Adipocyte (in vitro differentiated cells): Measurements from ENCODE around the gene KCNJ1.

Source experiments
- DNase-seq: peaks from one replicate; pipeline ENCODE4 v3.0.0-alpha.2; 2015; ENCODE audit warnings: low read depth
- H3K27me3 ChIP-seq: replicated peaks from 2 replicates; pipeline ENCODE4 v1.7.0; 2013; ENCODE audit warnings: mild to moderate bottlenecking, low read length, moderate library complexity; ENCODE audit not compliant: control insufficient read depth, insufficient read depth
- H3K36me3 ChIP-seq: 2 replicates; pipeline ENCODE4 v1.7.0; 2013; ENCODE audit warnings: low read length, mild to moderate bottlenecking, moderate library complexity; ENCODE audit not compliant: control insufficient read depth, insufficient read depth, severe bottlenecking
- H3K4me1 ChIP-seq: 2 replicates; pipeline ENCODE4 v1.7.0; 2013; ENCODE audit warnings: mild to moderate bottlenecking, low read length, moderate library complexity; ENCODE audit not compliant: control insufficient read depth, insufficient read depth
- H3K4me3 ChIP-seq: 2 replicates; pipeline ENCODE4 v1.7.0; 2013; ENCODE audit warnings: mild to moderate bottlenecking, low read length, moderate library complexity
- H3K9ac ChIP-seq: 2 replicates; pipeline ENCODE4 v1.7.0; 2013; ENCODE audit warnings: mild to moderate bottlenecking, low read length, moderate library complexity
- H3K9me3 ChIP-seq: 2 replicates; pipeline ENCODE4 v1.7.0; 2013; ENCODE audit warnings: mild to moderate bottlenecking, low read length, moderate library complexity; ENCODE audit not compliant: control insufficient read depth

Gene KCNJ1

GRCh38 chr11:128878455-128878854, 11.4 kb upstream of the KCNJ1 start:
- Histone ChIP-seq H3K9me3 (no peaks in the 10 kb centered on the region), H3K9ac (no peak overlapping the region), H3K4me3 (no peak overlapping the region), H3K27me3 (peaks cover 58% of the 10 kb centered on the region), H3K4me1 (no peaks in the 10 kb centered on the region), H3K36me3 (no peaks in the 10 kb centered on the region)
- no peak for DNase-seq

- H3K9ac ChIP-seq, result no peak overlapping the region
- no peaks in the 10 kb centered on the region for H3K4me1 ChIP-seq
- no peak for DNase-seq
- no peaks in the 10 kb centered on the region for H3K9me3 ChIP-seq
- no peak overlapping the region for H3K4me3 ChIP-seq
- H3K36me3 ChIP-seq, result no peaks in the 10 kb centered on the region
- H3K27me3 ChIP-seq, result peaks cover 53% of the 10 kb centered on the region
Measured at GRCh38 chr11:128877726-128878125, 10.6 kb upstream of the KCNJ1 start.

GRCh38 chr11:128876133-128876650, 9.1 kb upstream of the KCNJ1 start:
- Histone ChIP-seq H3K4me3 (no peak overlapping the region), H3K27me3 (peaks cover 40% of the 10 kb centered on the region), H3K4me1 (no peaks in the 10 kb centered on the region), H3K9me3 (no peaks in the 10 kb centered on the region), H3K36me3 (no peaks in the 10 kb centered on the region), H3K9ac (no peak overlapping the region)
- no peak for DNase-seq

GRCh38 chr11:128874427-128874826, 7.3 kb upstream of the KCNJ1 start:
- Histone ChIP-seq H3K4me3 (no peak overlapping the region), H3K4me1 (no peaks in the 10 kb centered on the region), H3K27me3 (peaks cover 45% of the 10 kb centered on the region), H3K9me3 (no peaks in the 10 kb centered on the region), H3K36me3 (no peaks in the 10 kb centered on the region), H3K9ac (no peak overlapping the region)
- DNase-seq, result no peak

- no peak for DNase-seq
- no peaks in the 10 kb centered on the region for H3K36me3 ChIP-seq
- no peaks in the 10 kb centered on the region for H3K4me1 ChIP-seq
- no peak overlapping the region for H3K4me3 ChIP-seq
- H3K9ac ChIP-seq, result no peak overlapping the region
- H3K9me3 ChIP-seq, result no peaks in the 10 kb centered on the region
- H3K27me3 ChIP-seq, result peaks cover 29% of the 10 kb centered on the region
Measured at GRCh38 chr11:128872594-128872993, 5.5 kb upstream of the KCNJ1 start.

- Histone ChIP-seq H3K4me1 (no peaks in the 10 kb centered on the region), H3K9ac (no peak overlapping the region), H3K9me3 (no peaks in the 10 kb centered on the region), H3K4me3 (no peak overlapping the region), H3K27me3 (peaks cover 28% of the 10 kb centered on the region), H3K36me3 (no peaks in the 10 kb centered on the region)
- no peak for DNase-seq
Measured at GRCh38 chr11:128872094-128872493, 5.0 kb upstream of the KCNJ1 start.

GRCh38 chr11:128871168-128871610, 4.1 kb upstream of the KCNJ1 start:
- H3K36me3 ChIP-seq, result no peaks in the 10 kb centered on the region
- peaks cover 21% of the 10 kb centered on the region for H3K27me3 ChIP-seq
- no peak overlapping the region for H3K9ac ChIP-seq
- H3K4me1 ChIP-seq, result no peaks in the 10 kb centered on the region
- no peaks in the 10 kb centered on the region for H3K9me3 ChIP-seq
- DNase-seq, result no peak
- H3K4me3 ChIP-seq, result no peak overlapping the region

GRCh38 chr11:128868841-128869671, 2.0 kb upstream of the KCNJ1 start:
- Histone ChIP-seq H3K9me3 (no peaks in the 10 kb centered on the region), H3K9ac (no peak overlapping the region), H3K36me3 (no peaks in the 10 kb centered on the region), H3K4me3 (no peak overlapping the region), H3K4me1 (no peaks in the 10 kb centered on the region), H3K27me3 (peaks cover 11% of the 10 kb centered on the region)
- no peak for DNase-seq

- peaks cover 4% of the 10 kb centered on the region for H3K27me3 ChIP-seq
- peak; percentile 12 for DNase-seq
- H3K4me3 ChIP-seq, result no peak overlapping the region
- H3K4me1 ChIP-seq, result peaks cover 13% of the 10 kb centered on the region
- no peaks in the 10 kb centered on the region for H3K36me3 ChIP-seq
- no peak overlapping the region for H3K9ac ChIP-seq
- no peaks in the 10 kb centered on the region for H3K9me3 ChIP-seq
Measured at GRCh38 chr11:128865490-128865889, 1.6 kb downstream of the KCNJ1 start.

GRCh38 chr11:128862908-128863660, 4.0 kb downstream of the KCNJ1 start:
- Histone ChIP-seq H3K36me3 (no peaks in the 10 kb centered on the region), H3K4me1 (peaks cover 13% of the 10 kb centered on the region), H3K27me3 (peaks cover 16% of the 10 kb centered on the region), H3K9ac (no peak overlapping the region), H3K4me3 (peak overlapping the region; percentile 21), H3K9me3 (no peaks in the 10 kb centered on the region)
- peak; percentile 85 for DNase-seq

GRCh38 chr11:128862406-128862805, 4.7 kb downstream of the KCNJ1 start:
- no peak for DNase-seq
- Histone ChIP-seq H3K9me3 (no peaks in the 10 kb centered on the region), H3K4me1 (peaks cover 13% of the 10 kb centered on the region), H3K27me3 (peaks cover 19% of the 10 kb centered on the region), H3K36me3 (no peaks in the 10 kb centered on the region), H3K4me3 (no peak overlapping the region), H3K9ac (no peak overlapping the region)
